GM18499 (cell line): Measurements from ENCODE around the gene AMPD3.
"Not testable (repeated sequence)": the region's sequence is repeated elsewhere in the genome, so short reads cannot be mapped to it uniquely, and the experiment has no call there.

ENCODE experiments used
- ATAC-seq: cut with Tn5 transposase; IDR thresholded peaks from one replicate; pipeline ENCODE4 v1.9.1; 2021; ENCODE audit warnings: moderate number of reproducible peaks; ENCODE audit not compliant: insufficient read depth, unreplicated experiment

AMPD3 gene

GRCh38 chr11:10436224-10436623 lies 18.8 kb upstream of the AMPD3 start:
- no peak for ATAC-seq

DNA sequence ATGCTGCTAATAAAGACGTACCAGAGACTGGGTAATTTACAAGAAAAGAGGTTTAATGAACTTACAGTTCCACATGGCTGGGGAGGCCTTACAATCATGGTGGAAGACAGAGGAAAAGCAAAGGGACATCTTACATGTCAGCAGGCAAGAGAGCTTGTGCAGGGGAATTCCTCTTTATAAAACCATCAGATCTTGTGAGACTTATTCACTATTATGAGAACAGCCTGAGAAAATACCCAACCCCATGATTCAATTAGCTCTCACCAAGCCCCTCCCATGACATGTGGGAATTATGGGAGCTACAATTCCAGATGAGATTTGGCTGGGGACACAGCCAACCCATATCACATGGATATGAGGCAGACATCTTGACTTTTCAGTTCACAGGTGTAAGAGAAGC lies 18.4 kb upstream of the AMPD3 start:
- not testable (repeated sequence) for ATAC-seq

DNA sequence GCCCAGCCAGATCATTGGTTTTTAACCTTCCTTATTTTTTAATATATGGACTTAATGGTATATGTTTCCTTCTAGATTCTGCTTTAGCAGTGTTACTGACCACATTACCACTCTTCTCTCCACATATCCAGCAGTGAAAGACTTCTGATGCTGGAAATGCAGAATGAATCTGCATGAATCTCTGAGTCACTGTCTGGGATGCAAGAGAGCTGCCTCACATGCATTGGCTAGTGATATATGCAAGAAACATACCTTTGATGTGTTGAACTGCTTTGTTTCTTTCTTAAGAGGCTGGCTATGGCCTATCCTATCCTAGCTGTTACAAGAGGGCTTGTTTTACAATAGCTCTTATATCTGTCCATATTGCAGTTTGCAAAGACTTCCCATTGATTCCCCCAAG lies 16.6 kb upstream of the AMPD3 start:
- ATAC-seq: no peak

- no peak for ATAC-seq
Measured at GRCh38 chr11:10439351-10439750, 15.7 kb upstream of the AMPD3 start.

- no peak for ATAC-seq
Measured at GRCh38 chr11:10439924-10440323, 15.1 kb upstream of the AMPD3 start.

- ATAC-seq: no peak
Measured at GRCh38 chr11:10440401-10440800, 14.7 kb upstream of the AMPD3 start.

DNA sequence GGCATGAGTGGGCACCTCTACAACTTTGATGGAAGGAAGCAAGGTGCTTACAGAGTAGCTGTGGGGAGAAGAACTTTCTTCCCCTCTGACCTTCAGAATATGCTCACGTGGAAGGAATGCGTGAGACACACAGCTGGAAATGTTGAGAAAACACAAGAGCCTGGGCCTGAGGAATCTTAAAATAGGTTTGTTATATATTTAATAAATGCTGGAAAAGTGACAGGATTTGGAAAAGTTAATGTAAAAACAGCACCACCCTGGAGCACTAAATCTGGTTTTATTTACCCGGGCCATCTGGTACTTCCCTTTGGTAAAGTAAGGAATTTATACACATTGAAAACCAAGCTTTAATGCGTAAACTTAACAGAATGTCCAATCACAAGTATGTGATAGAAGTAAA lies 14.0 kb upstream of the AMPD3 start:
- ATAC-seq: no peak

DNA sequence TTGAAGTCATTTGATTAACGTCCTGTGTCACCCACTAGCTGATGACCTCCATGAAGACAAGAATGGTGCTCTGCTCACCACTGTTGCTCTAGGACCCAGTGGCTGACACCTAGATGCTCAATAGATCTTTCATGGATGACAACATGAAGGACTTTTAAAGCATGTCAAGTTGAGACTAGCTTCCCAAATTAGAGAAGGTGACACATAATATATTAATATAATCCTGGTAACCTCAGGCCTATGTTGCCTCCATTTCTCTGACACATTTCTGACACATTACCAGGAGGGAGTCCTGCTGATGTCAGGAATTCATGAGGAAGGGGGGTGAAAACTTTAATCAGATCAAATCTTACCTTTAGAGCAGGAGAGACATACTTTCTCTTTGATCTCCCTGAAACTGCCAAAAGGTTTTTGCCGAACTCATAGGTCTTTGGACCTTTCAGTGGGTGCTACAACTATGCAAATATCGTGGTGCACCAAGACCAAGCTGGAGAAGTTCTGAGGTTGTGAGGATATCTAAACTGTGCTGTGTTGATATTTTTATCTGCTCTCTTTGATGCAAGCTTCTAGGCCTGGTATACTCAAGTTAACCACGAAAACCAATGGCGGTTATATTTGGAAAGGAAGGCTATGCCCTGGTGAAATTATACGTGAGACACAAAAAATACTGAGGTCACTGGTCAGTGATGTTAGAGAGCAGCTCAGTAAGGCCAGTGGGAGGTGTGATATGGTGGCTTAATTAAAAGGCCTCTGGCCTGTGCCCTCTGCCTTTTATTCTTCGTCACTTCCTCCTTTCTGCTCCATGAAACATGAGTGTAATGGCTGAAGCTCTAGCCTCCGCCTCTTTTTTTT lies 13.2 kb upstream of the AMPD3 start:
- peak; percentile 85 for ATAC-seq

DNA sequence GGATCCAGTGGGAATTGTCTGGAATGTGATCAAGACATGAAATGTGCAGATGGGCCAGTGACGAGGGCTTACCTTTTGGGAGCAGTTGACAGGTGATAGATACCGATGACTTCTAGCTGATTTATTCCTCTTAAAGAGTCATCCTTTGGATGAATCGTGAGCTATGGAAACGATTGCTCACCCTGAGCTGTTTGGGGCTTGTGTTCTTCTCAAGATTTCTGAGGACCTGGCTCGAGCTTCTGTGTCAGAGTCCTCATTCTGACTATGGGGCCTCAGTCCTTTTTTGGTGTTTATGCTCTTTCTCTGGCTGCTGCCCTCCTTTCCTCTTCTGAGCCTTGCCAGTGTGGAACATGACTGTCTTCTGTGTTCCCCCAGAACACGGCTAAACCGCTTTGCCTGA lies 11.9 kb upstream of the AMPD3 start:
- ATAC-seq: no peak

- no peak for ATAC-seq
Measured at GRCh38 chr11:10443721-10444235, 11.3 kb upstream of the AMPD3 start.

GRCh38 chr11:10444725-10445315 lies 10.2 kb upstream of the AMPD3 start:
- ATAC-seq: no peak

DNA sequence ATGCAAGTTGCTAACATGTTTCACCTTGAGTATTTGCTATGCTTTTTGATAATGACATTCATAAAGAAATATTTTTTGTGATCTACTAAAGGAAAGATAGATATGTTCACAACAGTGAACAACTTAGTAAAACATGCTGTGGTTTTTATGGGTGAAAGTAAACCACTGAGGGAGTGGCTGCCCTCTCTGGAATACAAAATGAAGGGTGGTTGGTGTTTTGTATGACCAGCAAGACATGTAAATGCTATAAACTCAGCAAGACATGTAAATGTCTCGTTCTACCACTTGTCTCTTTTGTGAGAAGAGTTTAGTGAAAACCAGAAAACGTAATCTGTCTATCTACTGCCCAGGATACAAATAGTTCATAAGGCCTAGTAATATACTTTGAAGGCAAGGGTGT lies 7.6 kb upstream of the AMPD3 start:
- ATAC-seq: no peak

- ATAC-seq: no peak
Measured at GRCh38 chr11:10450462-10451425, 4.3 kb upstream of the AMPD3 start.

DNA sequence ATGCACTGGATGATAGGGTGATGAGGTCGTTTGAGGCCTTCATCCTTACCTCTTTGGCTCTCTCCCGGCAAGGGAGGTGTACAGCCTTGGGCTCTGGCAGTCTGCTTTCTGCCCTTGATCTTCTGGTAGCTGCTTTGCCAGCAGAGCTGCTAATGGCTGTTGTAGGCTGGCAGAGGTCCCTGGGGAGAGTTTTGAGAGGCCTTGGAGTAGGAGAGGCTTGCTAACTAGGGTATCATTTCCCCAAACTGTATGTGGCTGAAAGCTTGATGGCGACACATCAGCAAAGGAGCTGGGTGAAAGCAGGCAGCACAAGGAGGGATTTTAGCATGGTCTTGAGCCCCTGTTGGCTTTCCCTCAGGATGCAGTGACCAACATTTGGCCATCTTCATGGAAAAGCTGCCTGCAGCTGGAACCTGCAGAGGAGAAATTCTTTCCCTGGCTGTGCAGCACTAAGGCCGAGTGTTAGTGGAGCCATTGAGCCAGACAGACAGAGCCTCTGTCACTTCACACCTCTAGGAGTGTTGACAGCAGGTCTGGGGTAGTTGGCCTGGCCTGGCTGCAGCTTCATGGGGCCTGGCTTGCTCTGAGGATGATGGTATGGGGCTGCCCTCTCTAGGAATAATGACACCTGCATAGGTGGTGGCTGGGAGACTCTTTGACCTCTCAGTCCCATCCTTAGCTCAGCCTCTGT lies 3.5 kb upstream of the AMPD3 start:
- no peak for ATAC-seq

DNA sequence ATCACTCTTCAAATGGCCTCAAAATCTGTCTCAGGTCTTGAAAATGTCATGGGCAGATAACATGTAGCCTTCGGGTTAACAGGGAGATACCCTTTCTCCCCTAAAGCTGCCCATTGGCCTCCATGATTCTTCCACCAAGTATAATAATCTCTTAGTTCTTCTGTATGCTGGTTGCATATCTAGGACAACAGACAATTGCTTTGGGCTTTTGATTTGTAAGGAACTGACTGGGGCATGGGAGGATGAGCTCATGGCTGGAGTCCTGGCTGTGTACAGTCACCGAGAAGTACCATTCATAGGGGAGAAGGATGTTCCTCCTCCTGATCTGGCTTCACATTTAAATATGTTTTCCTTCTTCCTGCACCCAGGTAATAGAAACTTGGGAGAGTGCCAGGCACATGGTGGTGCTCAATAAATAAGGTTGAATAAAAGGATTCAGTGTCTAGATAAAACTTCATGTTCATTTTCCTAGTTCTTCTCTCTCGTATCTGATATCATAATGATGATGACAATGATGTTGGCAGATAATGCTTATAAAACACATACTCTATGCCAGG lies 2.8 kb upstream of the AMPD3 start:
- no peak for ATAC-seq

DNA sequence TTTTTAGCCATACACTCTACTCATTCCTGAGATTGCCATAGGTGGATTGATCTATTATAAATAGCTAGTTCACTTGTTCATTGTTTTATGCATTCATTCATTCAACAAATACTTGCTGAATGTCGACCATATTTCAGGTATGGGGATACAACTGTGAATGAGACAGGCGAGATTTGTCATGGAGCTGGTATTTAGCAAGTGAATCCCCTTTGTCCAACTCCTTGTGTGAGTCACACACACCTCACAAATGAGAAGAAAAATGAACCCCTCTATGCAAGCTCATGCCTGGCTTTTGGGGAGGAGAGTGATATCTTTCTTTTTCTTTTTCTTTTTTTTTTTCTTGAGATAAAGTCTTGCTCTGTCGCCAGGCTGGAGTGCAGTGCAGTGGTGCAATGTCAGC lies 1.8 kb upstream of the AMPD3 start:
- no peak for ATAC-seq

- ATAC-seq: no peak
Measured at GRCh38 chr11:10455637-10456487, 798 bp downstream of the AMPD3 start.

DNA sequence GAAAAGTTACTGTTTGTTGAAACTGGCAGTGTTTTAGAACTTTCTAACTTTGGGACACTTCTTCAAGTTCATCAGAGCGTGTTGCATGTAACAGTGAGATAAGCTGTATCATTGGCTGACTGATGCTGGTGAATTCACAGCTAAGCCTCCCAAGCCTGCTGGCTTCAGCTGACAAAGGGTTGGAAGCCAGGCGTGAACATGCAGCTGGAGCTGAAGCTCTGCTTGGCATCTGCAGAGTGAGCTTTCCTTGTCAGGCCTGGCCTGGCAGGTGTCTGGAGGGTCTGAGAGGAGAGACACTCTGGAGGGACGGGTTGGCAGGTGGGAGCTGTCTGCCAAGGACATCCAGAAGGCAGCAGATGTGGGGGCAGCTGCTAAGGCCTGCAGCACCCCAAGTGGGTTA lies 1.5 kb downstream of the AMPD3 start:
- ATAC-seq: no peak

GRCh38 chr11:10457901-10458300 lies 2.8 kb downstream of the AMPD3 start:
- ATAC-seq: no peak
